ENCODE measurements around the gene SMYD1. TPM values are rescaled to one million over a fixed set of nuclear protein-coding genes. Genes with fewer than 3 reads are reported as not detected.

SMYD1 gene
- total and polyA plus RNA-seq, 2 donors (not counting 3 experiments of a cell fraction or from before 2014, with no cell fraction given), result not detected

DNA sequence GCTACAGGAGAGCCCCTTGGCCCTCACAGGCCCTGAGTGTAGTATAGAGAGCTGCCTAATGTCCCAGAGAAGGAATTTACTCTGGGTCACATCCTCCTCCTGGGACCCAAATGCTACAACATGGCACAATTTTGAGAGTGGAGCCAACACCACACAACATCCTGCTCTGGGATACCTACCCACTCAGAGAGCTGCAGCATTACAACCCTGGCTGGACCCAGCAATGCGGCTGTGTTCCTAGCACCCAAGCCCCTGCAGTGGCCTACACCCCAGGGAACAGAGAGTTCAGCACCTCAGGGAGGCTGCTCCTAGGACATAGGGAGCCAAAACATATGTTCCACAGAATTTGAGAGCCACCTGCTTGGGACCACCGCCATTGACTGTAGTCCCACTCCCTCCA lies 79.5 kb downstream of the SMYD1 start:
- Histone ChIP-seq H3K9me1 (replicated peaks; ENCODE audit: control insufficient read depth, extremely low read depth, insufficient read depth, low read length) (no peaks in the 10 kb centered on the region), H3K9me3 (replicated peaks; ENCODE audit: control insufficient read depth, insufficient read depth, low read length) (no peaks in the 10 kb centered on the region), H3K9ac (replicated peaks; ENCODE audit: extremely low read depth, insufficient read depth, low read length) (no peak overlapping the region), H3K36me3 (ENCODE audit: control insufficient read depth in 2 of 2, extremely low read depth in 1 of 2, insufficient read depth in 2 of 2, low read length in 2 of 2) (no peaks in the 10 kb centered on the region), H3K27me3 (ENCODE audit: control insufficient read depth in 2 of 2, insufficient read depth in 2 of 2, low read length in 2 of 2) (no peaks in the 10 kb centered on the region), H3K4me3 (replicated peaks in 1 of 3; ENCODE audit: insufficient read depth in 1 of 3, low read depth in 1 of 3, low read length in 3 of 3) (no peak overlapping the region), H3K4me2 (ENCODE audit: insufficient read depth, low read length) (no peak overlapping the region), H3K4me1 (ENCODE audit: control insufficient read depth, extremely low read depth, insufficient read depth, low read length) (no peaks in the 10 kb centered on the region), H4K20me1 (replicated peaks; ENCODE audit: control insufficient read depth, extremely low read depth, insufficient read depth, low read length) (no peaks in the 10 kb centered on the region), H3K79me2 (ENCODE audit: control insufficient read depth, insufficient read depth, low read length) (no peaks in the 10 kb centered on the region), H2AFZ (ENCODE audit: low read depth, low read length) (no peak overlapping the region), H3K27ac (ENCODE audit: insufficient read depth, low read depth, low read length) (no peak overlapping the region)
- ChIA-PET CTCF (no interaction called here), POLR2A (no interaction called here)
- no peak for FAIRE-seq
- no peak for TF ChIP-seq GATA2 (IDR thresholded peaks at IDR 0.05; ENCODE audit: insufficient read depth, insufficient read length, low read depth, low read length)
- no peak for DNase-seq (ENCODE audit: low read depth, low spot score)
- dilution Hi-C loops (cut with MboI; ENCODE audit: extremely low pct_ligation_motif_present, low sequenced_read_pairs), result no loop called here
- no TSS peak for BruUV-seq (replicated peaks)
- intact Hi-C loops (cut with micrococcal nuclease), result no loop called here

DNA sequence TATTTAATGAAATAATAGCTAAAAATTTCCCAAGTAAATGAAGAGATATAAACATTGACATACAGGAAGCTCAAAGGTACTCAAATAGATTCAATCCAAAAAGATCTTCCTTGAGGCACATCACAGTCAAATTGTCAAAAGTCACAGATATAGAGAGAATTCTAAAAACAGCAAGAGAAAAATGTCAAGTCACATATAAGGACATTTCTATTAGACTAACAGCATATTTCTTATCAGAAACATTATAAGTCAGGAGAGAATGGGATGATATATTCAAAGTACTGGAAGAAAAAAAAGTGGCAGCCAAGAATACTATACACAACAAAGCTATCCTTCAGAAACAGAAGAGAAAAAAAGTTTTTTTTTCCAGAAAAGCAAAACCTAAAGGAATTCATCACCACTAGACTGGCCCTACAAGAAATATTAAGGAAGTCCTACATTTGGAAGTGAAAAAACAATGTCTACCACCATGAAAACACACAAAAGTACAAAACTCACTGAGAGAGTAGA lies 81.4 kb downstream of the SMYD1 start:
- FAIRE-seq (no peak), DNase-seq (ENCODE audit: low read depth, low spot score) (no peak)
- H3K4me3 ChIP-seq (replicated peaks in 1 of 3; ENCODE audit: insufficient read depth in 1 of 3, low read depth in 1 of 3, low read length in 3 of 3), result no peak overlapping the region
- H3K36me3 ChIP-seq (ENCODE audit: control insufficient read depth in 2 of 2, extremely low read depth in 1 of 2, insufficient read depth in 2 of 2, low read length in 2 of 2), result no peaks in the 10 kb centered on the region
- H3K9me1 ChIP-seq (replicated peaks; ENCODE audit: control insufficient read depth, extremely low read depth, insufficient read depth, low read length), result no peaks in the 10 kb centered on the region
- no peaks in the 10 kb centered on the region for H3K79me2 ChIP-seq (ENCODE audit: control insufficient read depth, insufficient read depth, low read length)
- ChIA-PET CTCF (interaction anchor here (1.0 to 1.3 kb wide), 2 partner anchors 11 to 89 kb away, joined by 3 read pairs; no protein-coding TSS in a partner anchor), POLR2A (no interaction called here)
- intact Hi-C loops (cut with micrococcal nuclease) (no loop called here), dilution Hi-C loops (cut with MboI; ENCODE audit: extremely low pct_ligation_motif_present, low sequenced_read_pairs) (no loop called here)
- no peak overlapping the region for H3K27ac ChIP-seq (ENCODE audit: insufficient read depth, low read depth, low read length)
- no peaks in the 10 kb centered on the region for H4K20me1 ChIP-seq (replicated peaks; ENCODE audit: control insufficient read depth, extremely low read depth, insufficient read depth, low read length)
- H3K4me2 ChIP-seq (ENCODE audit: insufficient read depth, low read length), result no peak overlapping the region
- TF ChIP-seq, protein P1, sequence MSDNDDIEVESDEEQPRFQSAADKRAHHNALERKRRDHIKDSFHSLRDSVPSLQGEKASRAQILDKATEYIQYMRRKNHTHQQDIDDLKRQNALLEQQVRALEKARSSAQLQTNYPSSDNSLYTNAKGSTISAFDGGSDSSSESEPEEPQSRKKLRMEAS (IDR thresholded peaks at IDR 0.05; ENCODE audit: insufficient read depth, insufficient read length), result no peak
- no peak for TF ChIP-seq GATA2 (IDR thresholded peaks at IDR 0.05; ENCODE audit: insufficient read depth, insufficient read length, low read depth, low read length)
- TF ChIP-seq MYC (IDR thresholded peaks at IDR 0.05; ENCODE audit: low read depth, low read length), result no peak
- no peak for TF ChIP-seq JUN (IDR thresholded peaks at IDR 0.05; ENCODE audit: borderline replicate concordance, insufficient read depth, insufficient read length, low read depth)
- no peak for TF ChIP-seq EZH2 (IDR thresholded peaks at IDR 0.05; ENCODE audit: borderline replicate concordance, low read depth, low read length, severe bottlenecking)
- BruUV-seq (replicated peaks), result no TSS peak
- no peak overlapping the region for H2AFZ ChIP-seq (ENCODE audit: low read depth, low read length)
- no peaks in the 10 kb centered on the region for H3K4me1 ChIP-seq (ENCODE audit: control insufficient read depth, extremely low read depth, insufficient read depth, low read length)
- no peaks in the 10 kb centered on the region for H3K27me3 ChIP-seq (ENCODE audit: control insufficient read depth in 2 of 2, insufficient read depth in 2 of 2, low read length in 2 of 2)
- H3K9me3 ChIP-seq (replicated peaks; ENCODE audit: control insufficient read depth, insufficient read depth, low read length), result no peaks in the 10 kb centered on the region
- no peak overlapping the region for H3K9ac ChIP-seq (replicated peaks; ENCODE audit: extremely low read depth, insufficient read depth, low read length)
